Fibroblast of skin of scalp (primary cell): Measurements from ENCODE around the gene BARHL1.

Experiments used
- DNase-seq: peaks from one replicate; pipeline ENCODE4 v3.0.0-alpha.2; 2013

Gene BARHL1

GRCh38 chr9:132587592-132587955 is 5.2 kb downstream of the BARHL1 start:
- DNase-seq: no peak

- DNase-seq: no peak
These were observed 5.7 kb downstream of the BARHL1 start for GRCh38 chr9:132588098-132588497.

- no peak for DNase-seq
These were observed 6.2 kb downstream of the BARHL1 start for GRCh38 chr9:132588501-132589147.

- DNase-seq: no peak
These were observed 7.0 kb downstream of the BARHL1 start for GRCh38 chr9:132589148-132590036.

GRCh38 chr9:132590037-132590317 is 7.6 kb downstream of the BARHL1 start:
- no peak for DNase-seq

GRCh38 chr9:132590318-132591182 is 8.1 kb downstream of the BARHL1 start:
- no peak for DNase-seq

- no peak for DNase-seq
These were observed 8.8 kb downstream of the BARHL1 start for GRCh38 chr9:132591244-132591643.

GRCh38 chr9:132591751-132592314 is 9.4 kb downstream of the BARHL1 start:
- DNase-seq: no peak

GRCh38 chr9:132592451-132592850 is 10.0 kb downstream of the BARHL1 start:
- DNase-seq: no peak

GRCh38 chr9:132594412-132594811 is 12.0 kb downstream of the BARHL1 start:
- no peak for DNase-seq

- no peak for DNase-seq
These were observed 12.9 kb downstream of the BARHL1 start for GRCh38 chr9:132595319-132595718.

- no peak for DNase-seq
These were observed 13.8 kb downstream of the BARHL1 start for GRCh38 chr9:132596200-132596599.

- peak; percentile 13 for DNase-seq
These were observed 14.8 kb downstream of the BARHL1 start for GRCh38 chr9:132597073-132597775.

GRCh38 chr9:132600326-132600984 is 18.0 kb downstream of the BARHL1 start:
- no peak for DNase-seq

- DNase-seq: no peak
These were observed 19.8 kb downstream of the BARHL1 start for GRCh38 chr9:132602207-132602606.

GRCh38 chr9:132605387-132605786 is 23.0 kb downstream of the BARHL1 start:
- no peak for DNase-seq

GRCh38 chr9:132606066-132606465 is 23.7 kb downstream of the BARHL1 start:
- DNase-seq: no peak

- no peak for DNase-seq
These were observed 26.8 kb downstream of the BARHL1 start for GRCh38 chr9:132609184-132609583.

- peak; percentile 78 for DNase-seq
These were observed 27.4 kb downstream of the BARHL1 start for GRCh38 chr9:132609829-132610228.

- no peak for DNase-seq
These were observed 28.3 kb downstream of the BARHL1 start for GRCh38 chr9:132610661-132611060.

GRCh38 chr9:132614324-132614723 is 31.9 kb downstream of the BARHL1 start:
- DNase-seq: no peak

- DNase-seq: no peak
These were observed 33.4 kb downstream of the BARHL1 start for GRCh38 chr9:132615774-132616173.
